K562 (cell line): ENCODE results near the gene RPL22. TPM values are rescaled to one million over a fixed set of nuclear protein-coding genes. Genes with fewer than 3 reads are reported as not detected.
A peak's percentile ranks its signal among the peaks of the same experiment; 100 is the strongest.

Source experiments
- CHD2 ChIP-seq: IDR thresholded peaks from 2 replicates; pipeline ENCODE4 v1.6.1; 2011; ENCODE audit warnings: low read depth, low read length
- CHD4 ChIP-seq: fragments of 200-600 bp; sonication (generic); IDR thresholded peaks from 3 replicates; pipeline ENCODE4 v1.6.1; 2012; ENCODE audit warnings: low read depth, mild to moderate bottlenecking, mixed read lengths, low read length, inconsistent platforms; ENCODE audit not compliant: insufficient read depth, insufficient replicate concordance, poor library complexity, severe bottlenecking
- ELF4 ChIP-seq: fragments of 450-650 bp; formaldehyde crosslinking; IDR thresholded peaks from 2 replicates; pipeline ENCODE4 v1.4.0; 2022; ENCODE audit warnings: missing genetic modification characterization
- ETV5 ChIP-seq: sonication (generic); formaldehyde crosslinking; IDR thresholded peaks from 2 replicates; pipeline ENCODE4 v1.4.0; 2020; ENCODE audit warnings: low read depth, mild to moderate bottlenecking, missing genetic modification reagents
- NR1H2 ChIP-seq: sonication (generic); formaldehyde crosslinking; IDR thresholded peaks from 2 replicates; pipeline ENCODE4 v1.4.0; 2020; ENCODE audit warnings: mild to moderate bottlenecking, missing genetic modification reagents
- PML ChIP-seq: IDR thresholded peaks from 2 replicates; pipeline ENCODE4 v1.6.1; 2012; ENCODE audit warnings: low read length, inconsistent platforms
- SIRT6 ChIP-seq: IDR thresholded peaks from one replicate; pipeline ENCODE4 v1.6.1; 2012; ENCODE audit warnings: low read depth, mild to moderate bottlenecking, control low read depth, inconsistent platforms, low read length, moderate library complexity
- SMARCA4 ChIP-seq: fragments of 450-650 bp; IDR thresholded peaks from 2 replicates; pipeline ENCODE4 v1.6.1; 2016
- TCF3 ChIP-seq: sonication (generic); formaldehyde crosslinking; IDR thresholded peaks from 2 replicates; pipeline ENCODE4 v1.4.0; 2020; ENCODE audit warnings: mild to moderate bottlenecking, missing genetic modification reagents
- TEAD2 ChIP-seq: fragments of 450-650 bp; IDR thresholded peaks from 2 replicates; pipeline ENCODE4 v1.6.1; 2016; ENCODE audit warnings: missing genetic modification characterization, control low read depth, missing compliant biosample characterization
- THRAP3 ChIP-seq: fragments of 450-650 bp; IDR thresholded peaks from 2 replicates; pipeline ENCODE4 v1.6.1; 2016; ENCODE audit warnings: mild to moderate bottlenecking, inconsistent platforms, borderline replicate concordance
- polyA plus RNA-seq, 8 experiments: library from polyadenylated mRNA; depleted of rRNA in 4 of 8; stranded (reverse) in 5 of 8; unstranded in 3 of 8; fragments of >200 nt; fragmentation: Nextera tagmentation in 2 of 8; fragmentation: Illumina TruSeq in 1 of 8; extraction: Ambion mirVana in 2 of 8; extraction: Trizol in 1 of 8; gene quantifications; 2 replicates each; pipeline versions ENCODE4 v1.2.1 to v1.2.3, GENCODE V29; 2011 to 2014; ENCODE audit warnings: inconsistent platforms in 1 of 8, missing spikeins in 1 of 8
- total RNA-seq, 7 experiments: library from RNA; depleted of rRNA in 6 of 7; stranded (reverse); fragments of >200 nt in 6 of 7; fragmentation: Illumina TruSeq in 2 of 7; extraction: Trizol in 2 of 7; gene quantifications; 2 replicates each; pipeline versions ENCODE4 v1.2.1 to v1.2.3, GENCODE V29; 2011 to 2021; ENCODE audit warnings: low replicate concordance in 1 of 7
- TF ChIP-seq, protein P1 (sequence below), 2 experiments: fragments of 450-650 bp in 1 of 2; sonication (generic) in 1 of 2; formaldehyde crosslinking in 1 of 2; IDR thresholded peaks; 2 replicates each; pipeline versions ENCODE4 v1.7.1 to v1.9.0; 2016 to 2022; ENCODE audit warnings: inconsistent platforms in 1 of 2, mild to moderate bottlenecking in 1 of 2, missing genetic modification reagents in 1 of 2
- TF ChIP-seq, protein P2 (sequence below), 2 experiments: IDR thresholded peaks; 2 replicates each; pipeline ENCODE4 v1.6.1; 2012; ENCODE audit warnings: improper control_type of control experiment in 2 of 2, low read depth in 2 of 2, low read length in 2 of 2, borderline replicate concordance in 1 of 2
- TF ChIP-seq, protein P3 (sequence below): fragments of 450-650 bp; IDR thresholded peaks from 2 replicates; pipeline ENCODE4 v1.6.1; 2018; ENCODE audit warnings: mild to moderate bottlenecking, low read depth; ENCODE audit not compliant: partially characterized antibody

RPL22 gene
- total and polyA plus RNA-seq, 9 of the 15 experiments (the other 6 are each of a cell fraction or from before 2014, with no cell fraction given), result 467 to 1,165 (median 607) TPM

DNA sequence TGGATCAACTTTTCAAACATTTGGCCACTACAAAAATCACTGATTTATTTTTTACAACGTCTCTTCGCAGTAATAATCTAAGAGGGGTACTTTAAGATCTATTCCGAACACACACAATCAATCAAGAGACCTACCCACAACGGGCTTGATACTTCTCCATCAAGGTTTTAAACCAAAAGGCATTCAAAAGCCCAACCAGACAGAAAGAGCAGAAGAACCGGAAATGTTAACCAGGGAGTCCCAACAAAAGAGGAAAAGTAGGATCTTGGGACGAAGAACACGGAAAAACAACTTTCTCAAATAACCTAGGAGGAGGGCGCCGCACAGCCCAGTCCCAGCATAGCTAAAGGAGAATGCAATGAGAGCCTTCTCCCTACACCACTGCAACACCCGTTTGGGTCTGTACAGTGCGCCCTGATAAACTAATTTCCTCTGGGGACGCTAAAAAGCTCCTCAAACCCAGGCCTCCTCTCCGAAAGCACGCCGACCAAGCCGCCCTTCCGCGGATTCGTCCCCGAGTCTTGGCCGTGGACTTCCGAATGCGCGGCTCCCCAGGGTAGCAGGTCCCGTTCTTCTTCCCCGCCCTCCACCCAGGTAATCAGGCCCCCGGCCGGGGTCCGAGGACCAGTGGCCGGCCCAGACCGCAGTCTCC, 623 bp downstream of the RPL22 start (continued):
- TF ChIP-seq, protein P1, sequence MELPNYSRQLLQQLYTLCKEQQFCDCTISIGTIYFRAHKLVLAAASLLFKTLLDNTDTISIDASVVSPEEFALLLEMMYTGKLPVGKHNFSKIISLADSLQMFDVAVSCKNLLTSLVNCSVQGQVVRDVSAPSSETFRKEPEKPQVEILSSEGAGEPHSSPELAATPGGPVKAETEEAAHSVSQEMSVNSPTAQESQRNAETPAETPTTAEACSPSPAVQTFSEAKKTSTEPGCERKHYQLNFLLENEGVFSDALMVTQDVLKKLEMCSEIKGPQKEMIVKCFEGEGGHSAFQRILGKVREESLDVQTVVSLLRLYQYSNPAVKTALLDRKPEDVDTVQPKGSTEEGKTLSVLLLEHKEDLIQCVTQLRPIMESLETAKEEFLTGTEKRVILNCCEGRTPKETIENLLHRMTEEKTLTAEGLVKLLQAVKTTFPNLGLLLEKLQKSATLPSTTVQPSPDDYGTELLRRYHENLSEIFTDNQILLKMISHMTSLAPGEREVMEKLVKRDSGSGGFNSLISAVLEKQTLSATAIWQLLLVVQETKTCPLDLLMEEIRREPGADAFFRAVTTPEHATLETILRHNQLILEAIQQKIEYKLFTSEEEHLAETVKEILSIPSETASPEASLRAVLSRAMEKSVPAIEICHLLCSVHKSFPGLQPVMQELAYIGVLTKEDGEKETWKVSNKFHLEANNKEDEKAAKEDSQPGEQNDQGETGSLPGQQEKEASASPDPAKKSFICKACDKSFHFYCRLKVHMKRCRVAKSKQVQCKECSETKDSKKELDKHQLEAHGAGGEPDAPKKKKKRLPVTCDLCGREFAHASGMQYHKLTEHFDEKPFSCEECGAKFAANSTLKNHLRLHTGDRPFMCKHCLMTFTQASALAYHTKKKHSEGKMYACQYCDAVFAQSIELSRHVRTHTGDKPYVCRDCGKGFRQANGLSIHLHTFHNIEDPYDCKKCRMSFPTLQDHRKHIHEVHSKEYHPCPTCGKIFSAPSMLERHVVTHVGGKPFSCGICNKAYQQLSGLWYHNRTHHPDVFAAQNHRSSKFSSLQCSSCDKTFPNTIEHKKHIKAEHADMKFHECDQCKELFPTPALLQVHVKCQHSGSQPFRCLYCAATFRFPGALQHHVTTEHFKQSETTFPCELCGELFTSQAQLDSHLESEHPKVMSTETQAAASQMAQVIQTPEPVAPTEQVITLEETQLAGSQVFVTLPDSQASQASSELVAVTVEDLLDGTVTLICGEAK (IDR thresholded peaks at IDR 0.05), result peak; percentile 10; the same call in 1 of the 2 replicates
- TF ChIP-seq, protein P1 (CRISPR knock-in tag; IDR thresholded peaks at IDR 0.05), result no peak
- TF ChIP-seq, protein P2, sequence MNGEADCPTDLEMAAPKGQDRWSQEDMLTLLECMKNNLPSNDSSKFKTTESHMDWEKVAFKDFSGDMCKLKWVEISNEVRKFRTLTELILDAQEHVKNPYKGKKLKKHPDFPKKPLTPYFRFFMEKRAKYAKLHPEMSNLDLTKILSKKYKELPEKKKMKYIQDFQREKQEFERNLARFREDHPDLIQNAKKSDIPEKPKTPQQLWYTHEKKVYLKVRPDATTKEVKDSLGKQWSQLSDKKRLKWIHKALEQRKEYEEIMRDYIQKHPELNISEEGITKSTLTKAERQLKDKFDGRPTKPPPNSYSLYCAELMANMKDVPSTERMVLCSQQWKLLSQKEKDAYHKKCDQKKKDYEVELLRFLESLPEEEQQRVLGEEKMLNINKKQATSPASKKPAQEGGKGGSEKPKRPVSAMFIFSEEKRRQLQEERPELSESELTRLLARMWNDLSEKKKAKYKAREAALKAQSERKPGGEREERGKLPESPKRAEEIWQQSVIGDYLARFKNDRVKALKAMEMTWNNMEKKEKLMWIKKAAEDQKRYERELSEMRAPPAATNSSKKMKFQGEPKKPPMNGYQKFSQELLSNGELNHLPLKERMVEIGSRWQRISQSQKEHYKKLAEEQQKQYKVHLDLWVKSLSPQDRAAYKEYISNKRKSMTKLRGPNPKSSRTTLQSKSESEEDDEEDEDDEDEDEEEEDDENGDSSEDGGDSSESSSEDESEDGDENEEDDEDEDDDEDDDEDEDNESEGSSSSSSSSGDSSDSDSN (IDR thresholded peaks at IDR 0.05; ENCODE audit: borderline replicate concordance in 1 of 2, low read depth in 2 of 2, low read length in 2 of 2), result peak in 1 of 2 experiments; percentile 15; a peak in 1 of 4 replicates
- TF ChIP-seq TCF3 (CRISPR knock-in tag) (0 out of 2 replicates have a peak, but pooled peaks have one; percentile 33), NR1H2 (0 out of 2 replicates have a peak, but pooled peaks have one; percentile 33), CHD2 (0 out of 2 replicates have a peak, but pooled peaks have one; percentile 12), THRAP3 (peak; percentile 13; the same call in 1 of the 2 replicates), SIRT6 (peak; percentile 76), CHD4 (no peak), ELF4 (CRISPR knock-in tag) (0 out of 2 replicates have a peak, but pooled peaks have one; percentile 10), SMARCA4 (peak; percentile 23; the same call in 1 of the 2 replicates), PML (no peak), ETV5 (peak; percentile 42; the same call in 1 of the 2 replicates), TEAD2 (tag) (no peak)
- TF ChIP-seq, protein P3, sequence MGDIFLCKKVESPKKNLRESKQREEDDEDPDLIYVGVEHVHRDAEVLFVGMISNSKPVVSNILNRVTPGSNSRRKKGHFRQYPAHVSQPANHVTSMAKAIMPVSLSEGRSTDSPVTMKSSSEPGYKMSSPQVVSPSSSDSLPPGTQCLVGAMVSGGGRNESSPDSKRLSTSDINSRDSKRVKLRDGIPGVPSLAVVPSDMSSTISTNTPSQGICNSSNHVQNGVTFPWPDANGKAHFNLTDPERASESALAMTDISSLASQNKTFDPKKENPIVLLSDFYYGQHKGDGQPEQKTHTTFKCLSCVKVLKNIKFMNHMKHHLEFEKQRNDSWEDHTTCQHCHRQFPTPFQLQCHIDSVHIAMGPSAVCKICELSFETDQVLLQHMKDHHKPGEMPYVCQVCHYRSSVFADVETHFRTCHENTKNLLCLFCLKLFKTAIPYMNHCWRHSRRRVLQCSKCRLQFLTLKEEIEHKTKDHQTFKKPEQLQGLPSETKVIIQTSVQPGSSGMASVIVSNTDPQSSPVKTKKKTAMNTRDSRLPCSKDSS, result peak; percentile 4
